Activated naive CD4-positive, alpha-beta T cell treated with anti-CD3 and anti-CD28 coated beads, Interleukin-2, amount 50 U/mL, for 16 hours (primary cell): ENCODE measurements around the gene TRPV2.

Experiments used
- DNase-seq: peaks from one replicate; pipeline ENCODE4 v3.0.0-alpha.2; 2020

The TRPV2 gene

GRCh38 chr17:16459271-16459670 is 43.9 kb downstream of the TRPV2 start:
- no peak for DNase-seq

- DNase-seq: no peak
These were observed 44.6 kb downstream of the TRPV2 start for GRCh38 chr17:16459855-16460550.

- DNase-seq: no peak
These were observed 45.6 kb downstream of the TRPV2 start for GRCh38 chr17:16460796-16461605.

GRCh38 chr17:16461606-16461866 is 46.2 kb downstream of the TRPV2 start:
- DNase-seq: no peak

- DNase-seq: no peak
These were observed 46.9 kb downstream of the TRPV2 start for GRCh38 chr17:16462070-16462864.

GRCh38 chr17:16463358-16464302 is 48.3 kb downstream of the TRPV2 start:
- DNase-seq: no peak

- DNase-seq: no peak
These were observed 49.1 kb downstream of the TRPV2 start for GRCh38 chr17:16464303-16465051.

GRCh38 chr17:16465052-16465312 is 49.6 kb downstream of the TRPV2 start:
- no peak for DNase-seq

- no peak for DNase-seq
These were observed 50.5 kb downstream of the TRPV2 start for GRCh38 chr17:16465861-16466338.

GRCh38 chr17:16466407-16466806 is 51.0 kb downstream of the TRPV2 start:
- DNase-seq: no peak

- DNase-seq: no peak
These were observed 51.7 kb downstream of the TRPV2 start for GRCh38 chr17:16467044-16467443.

GRCh38 chr17:16467886-16468285 is 52.5 kb downstream of the TRPV2 start:
- DNase-seq: no peak

- DNase-seq: no peak
These were observed 53.1 kb downstream of the TRPV2 start for GRCh38 chr17:16468428-16468992.

- DNase-seq: no peak
These were observed 54.9 kb downstream of the TRPV2 start for GRCh38 chr17:16470265-16470664.

GRCh38 chr17:16471295-16471694 is 55.9 kb downstream of the TRPV2 start:
- no peak for DNase-seq

- no peak for DNase-seq
These were observed 57.2 kb downstream of the TRPV2 start for GRCh38 chr17:16472539-16472938.

GRCh38 chr17:16473044-16474011 is 58.0 kb downstream of the TRPV2 start:
- DNase-seq: no peak

GRCh38 chr17:16474012-16474725 is 58.8 kb downstream of the TRPV2 start:
- no peak for DNase-seq

GRCh38 chr17:16475179-16475704 is 59.9 kb downstream of the TRPV2 start:
- DNase-seq: no peak

- DNase-seq: no peak
These were observed 61.9 kb downstream of the TRPV2 start for GRCh38 chr17:16477255-16477654.
